IMR-90 (cell line): ENCODE results near the gene IL1RAPL1. TPM values are rescaled to one million over a fixed set of nuclear protein-coding genes. Genes with fewer than 3 reads are reported as not detected.

Source experiments
- ATAC-seq: fragments of 200-7000 bp; cut with Tn5 transposase; 2 replicates; pipeline ENCODE4 v1.9.1; 2020; ENCODE audit warnings: low read depth, mild to moderate bottlenecking, moderate library complexity
- BruUV-seq: library from RNA; stranded (reverse); fragments of 400-500 nt; replicated peaks from 2 replicates; lab custom pipeline; 2021; lab: Mats Ljungman, UMichigan
- CTCF ChIA-PET: fragments of 300-600 bp; formaldehyde crosslinking; extraction: SDS; loops from one replicate; lab custom pipeline; 2021; ENCODE audit warnings: antibody characterized with exemption; lab: Yijun Ruan, JAX
- POLR2A ChIA-PET: fragments of 300-600 bp; sonication (Branson Sonifier 250); formaldehyde crosslinking; loops from one replicate; lab custom pipeline; 2022; ENCODE audit warnings: antibody characterized with exemption; ENCODE audit not compliant: unreplicated experiment; lab: Charles Lee
- DNase-seq: peaks from one replicate; pipeline ENCODE4 v3.0.0; 2013
- H2AFZ ChIP-seq: replicated peaks from 2 replicates; pipeline ENCODE3; 2013; ENCODE audit warnings: low read length, mild to moderate bottlenecking; ENCODE audit not compliant: poor library complexity
- H2AK5ac ChIP-seq: 2 replicates; pipeline ENCODE4 v1.6.1; 2013; ENCODE audit warnings: low read depth, low read length, inconsistent platforms
- H2AK9ac ChIP-seq: replicated peaks from 2 replicates; pipeline ENCODE3; 2013; ENCODE audit warnings: mild to moderate bottlenecking, low read depth, low read length, moderate library complexity; ENCODE audit not compliant: poor library complexity
- H2BK120ac ChIP-seq: 2 replicates; pipeline ENCODE4 v1.6.1; 2013; ENCODE audit warnings: low read depth, low read length, inconsistent platforms
- H2BK15ac ChIP-seq: 3 replicates; pipeline ENCODE4 v1.6.1; 2013; ENCODE audit warnings: low read depth, low read length, inconsistent platforms
- H2BK20ac ChIP-seq: 2 replicates; pipeline ENCODE4 v1.6.1; 2013; ENCODE audit warnings: low read depth, mild to moderate bottlenecking, inconsistent platforms, low read length, moderate library complexity
- H2BK5ac ChIP-seq: 2 replicates; pipeline ENCODE4 v1.6.1; 2013; ENCODE audit warnings: mild to moderate bottlenecking, low read depth, low read length, inconsistent platforms; ENCODE audit not compliant: poor library complexity, severe bottlenecking
- H3K14ac ChIP-seq: replicated peaks from 2 replicates; pipeline ENCODE4 v1.6.1; 2013; ENCODE audit warnings: low read depth, low read length, inconsistent platforms
- H3K18ac ChIP-seq: 2 replicates; pipeline ENCODE4 v1.6.1; 2013; ENCODE audit warnings: low read depth, low read length, control low read depth
- H3K23ac ChIP-seq: 2 replicates; pipeline ENCODE4 v1.6.1; 2013; ENCODE audit warnings: low read depth, low read length, inconsistent platforms
- H3K27ac ChIP-seq: 2 replicates; pipeline ENCODE4 v1.5.1; 2013; ENCODE audit warnings: mild to moderate bottlenecking, control low read depth, low read length; ENCODE audit not compliant: insufficient read depth
- H3K27me3 ChIP-seq: 2 replicates; pipeline ENCODE4 v1.6.1; 2013; ENCODE audit warnings: low read length; ENCODE audit not compliant: control insufficient read depth, insufficient read depth
- H3K36me3 ChIP-seq: 2 replicates; pipeline ENCODE4 v1.6.1; 2013; ENCODE audit warnings: low read length, mixed read lengths; ENCODE audit not compliant: control insufficient read depth, insufficient read depth
- H3K4ac ChIP-seq: 2 replicates; pipeline ENCODE4 v1.6.1; 2013; ENCODE audit warnings: low read depth, low read length, inconsistent platforms
- H3K4me1 ChIP-seq: 2 replicates; pipeline ENCODE4 v1.6.1; 2013; ENCODE audit warnings: low read length, mixed read lengths; ENCODE audit not compliant: control insufficient read depth, insufficient read depth
- H3K4me2 ChIP-seq: 2 replicates; pipeline ENCODE4 v1.6.1; 2013; ENCODE audit warnings: low read depth, mild to moderate bottlenecking, control low read depth, low read length, moderate library complexity
- H3K4me3 ChIP-seq: 2 replicates; pipeline ENCODE4 v1.5.1; 2013; ENCODE audit warnings: low read depth, mild to moderate bottlenecking, control low read depth, low read length, moderate library complexity; ENCODE audit not compliant: insufficient read depth
- H3K56ac ChIP-seq: 2 replicates; pipeline ENCODE4 v1.6.1; 2013; ENCODE audit warnings: low read length, inconsistent platforms; ENCODE audit not compliant: insufficient read depth; ENCODE audit errors: extremely low read depth
- H3K79me1 ChIP-seq, 2 experiments: 2 replicates each; pipeline ENCODE4 v1.6.1; 2013; ENCODE audit warnings: low read length in 2 of 2, inconsistent platforms in 1 of 2, low read depth in 1 of 2
- H3K9ac ChIP-seq: 2 replicates; pipeline ENCODE4 v1.6.1; 2013; ENCODE audit warnings: low read depth, low read length, control low read depth
- H3K9me1 ChIP-seq: 2 replicates; pipeline ENCODE4 v1.6.1; 2013; ENCODE audit warnings: low read length, inconsistent platforms; ENCODE audit not compliant: insufficient read depth
- H3K9me3 ChIP-seq: 2 replicates; pipeline ENCODE4 v1.6.1; 2013; ENCODE audit warnings: low read length; ENCODE audit not compliant: control insufficient read depth, insufficient read depth
- H4K20me1 ChIP-seq: 2 replicates; pipeline ENCODE4 v1.6.1; 2013; ENCODE audit warnings: low read length, inconsistent platforms; ENCODE audit not compliant: insufficient read depth
- H4K5ac ChIP-seq: 2 replicates; pipeline ENCODE4 v1.6.1; 2013; ENCODE audit warnings: mild to moderate bottlenecking, low read depth, low read length, control low read depth
- H4K8ac ChIP-seq, 2 experiments: 2 replicates each; pipeline ENCODE4 v1.6.1; 2013; ENCODE audit warnings: low read depth in 2 of 2, low read length in 2 of 2, control low read depth in 1 of 2, inconsistent platforms in 1 of 2
- H4K91ac ChIP-seq: 2 replicates; pipeline ENCODE4 v1.6.1; 2013; ENCODE audit warnings: low read depth, low read length, inconsistent platforms; ENCODE audit not compliant: insufficient read depth
- BHLHE40 ChIP-seq: fragments of 150-350 bp; IDR thresholded peaks from 2 replicates; pipeline ENCODE4 v1.6.1; 2016; ENCODE audit warnings: mild to moderate bottlenecking, low read depth, low read length
- CTCF ChIP-seq: conservative IDR thresholded peaks from 2 replicates; pipeline ENCODE4 v1.5.1; 2012; ENCODE audit warnings: mild to moderate bottlenecking, low read depth, low read length, improper control_type of control experiment
- ELK1 ChIP-seq: fragments of 150-350 bp; IDR thresholded peaks from 2 replicates; pipeline ENCODE4 v1.6.1; 2016; ENCODE audit warnings: low read depth, mild to moderate bottlenecking, low read length, moderate library complexity, borderline replicate concordance
- FOS ChIP-seq: fragments of 150-350 bp; IDR thresholded peaks from 2 replicates; pipeline ENCODE4 v1.6.1; 2016; ENCODE audit warnings: low read depth, low read length
- MAFK ChIP-seq: IDR thresholded peaks from 2 replicates; pipeline ENCODE4 v1.6.1; 2012; ENCODE audit warnings: low read depth, low read length, improper control_type of control experiment
- MXI1 ChIP-seq: IDR thresholded peaks from 2 replicates; pipeline ENCODE4 v1.6.1; 2012; ENCODE audit warnings: low read depth, mild to moderate bottlenecking, low read length, moderate library complexity, borderline replicate concordance
- NFE2L2 ChIP-seq: fragments of 150-350 bp; IDR thresholded peaks from 2 replicates; pipeline ENCODE4 v1.6.1; 2016; ENCODE audit warnings: low read depth, mild to moderate bottlenecking, low read length
- RAD21 ChIP-seq: IDR thresholded peaks from 2 replicates; pipeline ENCODE4 v1.6.1; 2012; ENCODE audit warnings: low read length, improper control_type of control experiment
- RCOR1 ChIP-seq: IDR thresholded peaks from 2 replicates; pipeline ENCODE4 v1.6.1; 2012; ENCODE audit warnings: mild to moderate bottlenecking, low read length, improper control_type of control experiment; ENCODE audit not compliant: insufficient replicate concordance
- SMC3 ChIP-seq: fragments of 150-350 bp; IDR thresholded peaks from 2 replicates; pipeline ENCODE4 v1.6.1; 2016; ENCODE audit warnings: low read depth, mild to moderate bottlenecking, antibody characterized with exemption, low read length, moderate library complexity
- WGBS, 2 experiments: methylation state at CpG; one replicate each; pipeline versions ENCODE4 v1.1.5 to v1.1.7; 2013; ENCODE audit warnings: missing lambda C conversion rate in 2 of 2; ENCODE audit not compliant: insufficient read length in 1 of 2; ENCODE audit errors: extremely low coverage in 2 of 2; 5-methylcytosine and 5-hydroxymethylcytosine counted together
- dilution Hi-C: fragments of 300-500 bp; cut with HindIII; formaldehyde crosslinking; loops from one replicate; pipeline ENCODE4 v1.14.3; 2018; ENCODE audit warnings: low sequenced_read_pairs; ENCODE audit not compliant: unreplicated experiment
- in situ Hi-C: fragments of 300-500 bp; cut with MboI; formaldehyde crosslinking; loops from 3 replicates; pipeline ENCODE4 v1.14.3; 2019; ENCODE audit warnings: low sequenced_read_pairs, inconsistent platforms, mixed read lengths
- intact Hi-C: fragments of 100-400 bp; cut with micrococcal nuclease; formaldehyde crosslinking; loops from 2 replicates; pipeline ENCODE4 v1.10.0; 2022
- polyA plus RNA-seq, 3 experiments: library from polyadenylated mRNA; depleted of rRNA; stranded (reverse); fragments of >200 nt; gene quantifications; 2 replicates each; pipeline ENCODE4 v1.2.3, GENCODE V29; 2012; ENCODE audit warnings: low replicate concordance in 1 of 3
- total RNA-seq: library from RNA; depleted of rRNA; stranded (reverse); fragments of >200 nt; gene quantifications from 2 replicates; pipeline ENCODE4 v1.2.3, GENCODE V29; 2012

The IL1RAPL1 gene
- total and polyA plus RNA-seq, 2 of the 4 experiments (the other 2 are of a cell fraction), result 1.5 to 9.0 TPM

DNA sequence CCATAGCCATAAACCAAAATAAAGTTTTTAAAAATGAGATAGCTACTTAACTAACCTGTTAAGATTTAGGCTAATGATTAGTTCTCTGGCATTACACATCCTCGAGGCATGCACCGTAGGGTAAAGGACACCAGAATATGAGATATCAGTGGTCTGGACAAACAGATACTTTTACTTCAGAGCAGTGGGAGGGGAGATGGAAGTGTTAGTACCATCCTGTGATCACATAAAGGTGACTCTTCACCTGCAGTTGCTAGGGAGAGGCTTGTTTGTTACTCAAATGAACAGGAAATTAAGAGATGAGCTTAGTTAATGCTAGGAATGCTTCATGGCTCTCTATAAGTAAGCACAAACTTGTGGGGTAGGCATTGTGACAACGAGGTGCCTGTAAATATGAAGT lies 1003.7 kb downstream of the IL1RAPL1 start:
- Histone ChIP-seq H4K8ac (no peak overlapping the region), H4K20me1 (no peaks in the 10 kb centered on the region), H3K18ac (no peak overlapping the region), H3K4me1 (no peaks in the 10 kb centered on the region), H3K9me1 (no peaks in the 10 kb centered on the region), H2AK5ac (no peak overlapping the region), H3K27ac (no peak overlapping the region), H2AFZ (no peak overlapping the region), H4K91ac (no peak overlapping the region), H3K4me2 (no peak overlapping the region), H3K56ac (no peak overlapping the region), H2BK120ac (no peak overlapping the region), H3K23ac (no peak overlapping the region), H3K4ac (no peak overlapping the region), H2BK15ac (no peak overlapping the region), H3K4me3 (no peak overlapping the region), H2BK5ac (no peak overlapping the region), H3K79me1 (no peaks in the 10 kb centered on the region), H3K9me3 (no peaks in the 10 kb centered on the region), H2BK20ac (no peak overlapping the region), H3K36me3 (no peaks in the 10 kb centered on the region), H3K14ac (no peak overlapping the region), H3K27me3 (no peaks in the 10 kb centered on the region; the same call in 1 of the 2 replicates), H2AK9ac (no peak overlapping the region), H3K9ac (no peak overlapping the region), H4K5ac (no peak overlapping the region)
- ChIA-PET POLR2A (no interaction called here), CTCF (no interaction called here)
- WGBS, 2 experiments, result no CpG with 5 or more reads among the region's 3 CpGs
- intact Hi-C loops, result no loop called here
- DNase-seq (no peak), ATAC-seq (no peak)
- in situ Hi-C loops, result no loop called here
- TF ChIP-seq BHLHE40 (no peak), MXI1 (no peak), CTCF (no peak), SMC3 (no peak), FOS (no peak), RCOR1 (no peak), MAFK (no peak), NFE2L2 (no peak), ELK1 (no peak), RAD21 (no peak)
- BruUV-seq, result no TSS peak
- dilution Hi-C loops, result no loop called here
